Measurements from ENCODE around the gene NDST1. TPM values are rescaled to one million over a fixed set of nuclear protein-coding genes. Genes with fewer than 3 reads are reported as not detected.

The NDST1 gene
- total RNA-seq, 1 donor from 2014 or later = 19.3 TPM

DNA sequence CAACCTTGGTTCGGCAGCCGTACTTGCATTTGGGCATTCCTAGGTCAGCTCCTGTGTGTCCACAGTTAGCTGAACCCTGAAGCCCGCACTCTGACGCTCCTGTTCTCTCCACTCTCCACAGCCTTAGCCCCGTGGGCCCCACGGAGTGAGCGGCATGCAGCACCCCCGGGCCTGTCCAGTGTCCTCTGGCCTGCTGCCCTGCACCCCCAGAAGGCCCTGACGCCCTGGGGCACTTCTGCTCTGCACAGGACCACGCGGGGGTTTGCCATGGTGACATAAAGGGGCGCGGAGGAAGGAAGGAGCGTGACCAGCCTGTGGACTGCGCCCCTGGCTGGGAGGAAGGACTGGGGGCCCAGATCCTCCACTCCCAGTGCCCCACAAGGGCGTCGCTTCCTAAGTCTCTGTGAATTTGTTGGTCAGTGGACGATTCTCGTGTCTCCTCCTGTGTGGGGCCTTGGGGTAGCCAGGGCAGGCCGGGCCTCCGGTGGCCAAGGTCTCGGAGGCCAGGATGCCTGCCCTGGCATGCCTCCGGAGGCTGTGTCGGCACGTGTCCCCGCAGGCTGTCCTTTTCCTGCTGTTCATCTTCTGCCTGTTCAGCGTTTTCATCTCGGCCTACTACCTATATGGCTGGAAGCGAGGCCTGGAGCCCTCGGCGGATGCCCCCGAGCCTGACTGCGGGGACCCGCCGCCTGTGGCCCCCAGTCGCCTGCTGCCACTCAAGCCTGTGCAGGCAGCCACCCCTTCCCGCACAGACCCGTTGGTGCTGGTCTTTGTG, 13.0 kb downstream of the NDST1 start:
- peaks cover 61 to 71% (median 69%) of the 10 kb centered on the region in 3 donors for H3K4me1 ChIP-seq (ENCODE audit: control insufficient read depth in 3 of 3, insufficient read depth in 3 of 3, low read length in 3 of 3)
- no peak overlapping the region for H3K27ac ChIP-seq (ENCODE audit: low read depth, low read length)
- H3K36me3 ChIP-seq (ENCODE audit: control insufficient read depth in 3 of 3, insufficient read depth in 3 of 3, low read length in 3 of 3) = peaks cover 6 to 16% (median 12%) of the 10 kb centered on the region in 3 donors
- no peak overlapping the region for H3K9ac ChIP-seq (ENCODE audit: low read depth in 1 of 3, low read length in 3 of 3)
- no peaks in the 10 kb centered on the region for H3K9me3 ChIP-seq (ENCODE audit: control insufficient read depth in 3 of 3, low read length in 3 of 3)
- no peaks in the 10 kb centered on the region for H3K27me3 ChIP-seq (ENCODE audit: control insufficient read depth in 3 of 3, insufficient read depth in 3 of 3, low read length in 3 of 3)
- no peak overlapping the region for H3K4me3 ChIP-seq (ENCODE audit: low read length in 3 of 3)

DNA sequence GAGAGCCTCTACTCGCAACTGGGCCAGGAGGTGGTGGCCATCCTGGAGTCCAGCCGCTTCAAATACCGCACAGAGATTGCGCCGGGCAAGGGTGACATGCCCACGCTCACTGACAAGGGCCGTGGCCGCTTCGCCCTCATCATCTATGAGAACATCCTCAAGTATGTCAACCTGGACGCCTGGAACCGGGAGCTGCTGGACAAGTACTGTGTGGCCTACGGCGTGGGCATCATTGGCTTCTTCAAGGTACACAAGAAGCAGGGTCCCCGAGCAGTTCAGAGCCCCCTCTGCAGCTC, 13.5 kb downstream of the NDST1 start:
- peaks cover 6 to 16% (median 12%) of the 10 kb centered on the region in 3 donors for H3K36me3 ChIP-seq (ENCODE audit: control insufficient read depth in 3 of 3, insufficient read depth in 3 of 3, low read length in 3 of 3)
- no peak overlapping the region for H3K4me3 ChIP-seq (ENCODE audit: low read length in 3 of 3)
- no peaks in the 10 kb centered on the region for H3K9me3 ChIP-seq (ENCODE audit: control insufficient read depth in 3 of 3, low read length in 3 of 3)
- H3K4me1 ChIP-seq (ENCODE audit: control insufficient read depth in 3 of 3, insufficient read depth in 3 of 3, low read length in 3 of 3) = peaks cover 61 to 72% (median 69%) of the 10 kb centered on the region in 3 donors
- H3K27me3 ChIP-seq (ENCODE audit: control insufficient read depth in 3 of 3, insufficient read depth in 3 of 3, low read length in 3 of 3) = no peaks in the 10 kb centered on the region
- H3K27ac ChIP-seq (ENCODE audit: low read depth, low read length) = no peak overlapping the region
- H3K9ac ChIP-seq (ENCODE audit: low read depth in 1 of 3, low read length in 3 of 3) = no peak overlapping the region

DNA sequence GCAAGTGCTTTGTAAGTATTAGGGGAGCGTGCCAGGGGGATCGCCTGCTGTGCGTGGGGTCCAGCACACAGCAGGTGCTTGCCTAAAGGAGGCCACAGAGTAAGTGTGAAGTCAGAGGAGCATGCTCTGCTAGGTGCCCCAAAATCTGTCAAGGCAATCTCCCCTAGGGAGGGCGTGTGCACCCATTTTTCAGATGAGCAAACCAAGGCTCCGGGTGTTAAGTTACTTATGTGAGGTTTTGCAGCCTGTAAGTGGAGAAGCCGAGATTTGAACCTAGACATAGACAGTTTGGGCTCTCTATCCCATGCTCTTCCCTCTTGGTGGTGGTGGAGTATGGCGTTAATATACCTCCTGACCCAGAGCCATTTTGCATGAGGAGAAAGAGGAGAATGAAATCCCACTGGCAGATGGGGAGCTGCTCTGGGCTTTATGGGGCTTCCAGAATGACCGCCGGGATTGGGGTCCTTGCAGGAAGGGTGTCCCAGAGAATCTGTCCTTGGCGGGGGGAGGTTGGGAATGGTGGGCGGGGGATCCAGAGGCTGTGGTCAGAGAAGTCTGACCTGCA, 14.1 kb downstream of the NDST1 start:
- H3K36me3 ChIP-seq (ENCODE audit: control insufficient read depth in 3 of 3, insufficient read depth in 3 of 3, low read length in 3 of 3) = peaks cover 6 to 16% (median 12%) of the 10 kb centered on the region in 3 donors

DNA sequence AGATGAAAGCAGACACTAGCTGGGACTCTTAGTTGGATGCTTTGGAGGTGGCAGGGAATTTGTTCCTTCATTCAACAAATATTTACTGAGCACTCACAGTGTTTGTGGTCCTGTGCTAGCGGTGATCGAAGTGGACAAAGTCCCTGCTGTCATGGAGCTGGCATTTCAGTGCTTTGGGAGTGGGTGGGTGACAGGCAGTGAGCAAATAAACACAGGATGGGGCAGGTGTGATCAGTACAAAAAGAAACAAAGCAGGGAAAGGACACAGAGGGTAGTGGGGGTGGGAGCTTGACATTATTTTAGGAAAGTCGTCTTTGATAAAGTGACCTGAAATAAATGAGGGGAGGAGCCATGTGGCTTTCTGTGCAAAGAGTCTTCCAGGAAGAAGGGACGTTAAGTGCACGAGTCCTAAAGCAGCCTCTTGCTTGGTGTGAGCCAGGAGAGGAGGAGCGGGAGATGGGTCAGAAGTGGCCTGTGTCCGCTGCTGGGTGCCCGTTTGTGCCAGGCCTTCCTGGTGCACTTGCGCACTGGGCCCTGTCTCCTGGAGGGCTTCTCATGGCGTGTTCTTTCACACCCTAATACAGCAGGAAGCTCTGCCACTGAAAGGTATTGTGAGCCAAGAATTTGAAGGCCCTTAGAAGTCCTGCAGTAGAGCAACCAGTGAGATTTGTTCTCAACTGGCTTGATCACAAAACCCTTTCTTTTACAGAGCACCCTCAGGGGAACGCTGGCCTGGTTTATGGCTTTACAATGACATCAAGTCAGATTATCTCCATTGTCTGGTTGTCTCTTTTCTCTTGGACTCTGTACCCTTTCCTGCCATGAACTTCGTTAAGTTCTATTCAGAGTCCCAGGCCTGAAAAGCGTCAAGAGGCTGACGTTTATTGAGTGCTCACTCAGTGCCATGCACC, 14.8 kb downstream of the NDST1 start:
- Histone ChIP-seq H3K4me1 (ENCODE audit: control insufficient read depth in 3 of 3, insufficient read depth in 3 of 3, low read length in 3 of 3) (peaks cover 68 to 76% (median 71%) of the 10 kb centered on the region in 3 donors), H3K27ac (ENCODE audit: low read depth, low read length) (no peak overlapping the region), H3K9me3 (ENCODE audit: control insufficient read depth in 3 of 3, low read length in 3 of 3) (no peaks in the 10 kb centered on the region), H3K4me3 (ENCODE audit: low read length in 3 of 3) (no peak overlapping the region), H3K27me3 (ENCODE audit: control insufficient read depth in 3 of 3, insufficient read depth in 3 of 3, low read length in 3 of 3) (no peaks in the 10 kb centered on the region), H3K36me3 (ENCODE audit: control insufficient read depth in 3 of 3, insufficient read depth in 3 of 3, low read length in 3 of 3) (peaks cover 8 to 19% (median 16%) of the 10 kb centered on the region in 3 donors), H3K9ac (ENCODE audit: low read depth in 1 of 3, low read length in 3 of 3) (peak overlapping the region in 1 of 3 donors; percentile 63)

More for the DNA sequence above, 14.1 kb downstream of the NDST1 start:
- H3K4me3 ChIP-seq (ENCODE audit: low read length in 3 of 3) = no peak overlapping the region
- H3K9me3 ChIP-seq (ENCODE audit: control insufficient read depth in 3 of 3, low read length in 3 of 3) = no peaks in the 10 kb centered on the region
- H3K9ac ChIP-seq (ENCODE audit: low read depth in 1 of 3, low read length in 3 of 3) = no peak overlapping the region
- H3K4me1 ChIP-seq (ENCODE audit: control insufficient read depth in 3 of 3, insufficient read depth in 3 of 3, low read length in 3 of 3) = peaks cover 65 to 76% (median 71%) of the 10 kb centered on the region in 3 donors
- H3K27ac ChIP-seq (ENCODE audit: low read depth, low read length) = no peak overlapping the region
- H3K27me3 ChIP-seq (ENCODE audit: control insufficient read depth in 3 of 3, insufficient read depth in 3 of 3, low read length in 3 of 3) = no peaks in the 10 kb centered on the region

DNA sequence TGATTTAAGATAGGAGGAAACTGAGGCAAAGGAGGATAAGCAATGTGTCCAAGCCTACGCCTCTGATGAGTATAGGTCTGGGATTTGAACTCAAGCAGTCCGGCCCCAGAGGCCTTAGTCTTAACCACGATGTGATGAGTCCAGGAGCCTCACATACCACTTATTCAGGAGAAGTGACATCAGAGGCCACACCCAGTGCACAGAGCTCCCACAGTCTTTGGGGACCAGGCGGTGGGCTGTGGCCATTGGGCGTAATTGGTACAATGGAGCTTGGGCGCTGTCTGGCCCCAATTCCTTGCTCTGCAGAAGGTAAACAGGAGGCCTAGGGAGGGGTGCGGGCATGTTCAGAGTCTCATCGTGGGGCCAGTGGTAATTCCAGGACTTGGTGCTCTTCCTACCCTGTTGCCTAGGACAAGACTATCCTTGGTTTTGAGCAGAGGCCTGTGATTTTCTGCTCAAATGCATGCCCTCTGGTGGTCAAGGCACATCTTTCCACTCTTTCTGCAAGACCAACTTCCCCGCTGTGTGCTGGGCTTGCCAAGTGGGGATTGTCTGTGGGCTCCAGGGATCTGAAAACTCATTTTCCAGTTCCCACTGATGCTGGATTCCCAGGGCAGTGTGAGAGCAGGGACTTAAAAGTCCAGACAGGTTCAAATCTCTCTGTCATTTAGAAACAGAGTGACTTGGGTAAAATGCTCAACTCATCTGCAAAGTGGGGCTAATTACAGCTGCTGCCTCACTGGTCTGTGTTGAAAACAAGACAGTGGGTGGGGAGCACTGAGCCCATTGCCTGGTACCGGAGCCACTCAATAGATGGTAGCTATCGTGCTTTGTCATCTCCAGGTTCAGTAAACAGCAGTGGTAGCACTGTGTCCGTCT, 15.8 kb downstream of the NDST1 start:
- peak overlapping the region in 1 of 3 donors; percentile 45 for H3K9ac ChIP-seq (ENCODE audit: low read depth in 1 of 3, low read length in 3 of 3)

DNA sequence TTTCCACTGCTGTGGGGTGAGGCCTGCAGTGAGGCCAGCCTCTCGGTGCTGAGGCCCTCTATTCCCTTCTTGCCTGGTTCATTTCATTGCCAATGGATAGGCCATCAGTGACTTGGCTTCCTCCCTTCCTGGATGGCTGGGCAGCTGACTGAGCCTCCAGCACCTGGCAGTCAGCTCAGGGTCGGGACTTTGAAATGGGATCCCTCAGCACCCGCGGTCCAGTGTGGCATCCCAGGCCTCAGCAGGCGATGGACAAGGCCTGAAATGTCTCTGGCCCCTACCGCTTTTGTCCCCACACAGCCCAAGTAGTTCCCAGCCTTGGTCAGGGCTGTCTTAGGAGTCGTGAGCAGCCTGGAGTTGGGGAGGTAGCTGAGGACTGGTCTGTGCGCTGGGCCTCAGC, 17.2 kb downstream of the NDST1 start:
- Histone ChIP-seq H3K4me1 (ENCODE audit: control insufficient read depth in 3 of 3, insufficient read depth in 3 of 3, low read length in 3 of 3) (peaks cover 63 to 77% (median 74%) of the 10 kb centered on the region in 3 donors), H3K4me3 (ENCODE audit: low read length in 3 of 3) (peak overlapping the region in 2 of 3 donors; percentile 29 to 41), H3K9me3 (ENCODE audit: control insufficient read depth in 3 of 3, low read length in 3 of 3) (no peaks in the 10 kb centered on the region), H3K27ac (ENCODE audit: low read depth, low read length) (peak overlapping the region; percentile 52), H3K36me3 (ENCODE audit: control insufficient read depth in 3 of 3, insufficient read depth in 3 of 3, low read length in 3 of 3) (peaks cover 13 to 27% (median 18%) of the 10 kb centered on the region in 3 donors), H3K27me3 (ENCODE audit: control insufficient read depth in 3 of 3, insufficient read depth in 3 of 3, low read length in 3 of 3) (no peaks in the 10 kb centered on the region), H3K9ac (ENCODE audit: low read depth in 1 of 3, low read length in 3 of 3) (peak overlapping the region; percentile 30 to 63 (median 33))

More for the DNA sequence above, 15.8 kb downstream of the NDST1 start:
- Histone ChIP-seq H3K4me3 (ENCODE audit: low read length in 3 of 3) (peak overlapping the region in 1 of 3 donors; percentile 22), H3K27me3 (ENCODE audit: control insufficient read depth in 3 of 3, insufficient read depth in 3 of 3, low read length in 3 of 3) (no peaks in the 10 kb centered on the region), H3K4me1 (ENCODE audit: control insufficient read depth in 3 of 3, insufficient read depth in 3 of 3, low read length in 3 of 3) (peaks cover 64 to 76% (median 70%) of the 10 kb centered on the region in 3 donors), H3K27ac (ENCODE audit: low read depth, low read length) (peak overlapping the region; percentile 1), H3K36me3 (ENCODE audit: control insufficient read depth in 3 of 3, insufficient read depth in 3 of 3, low read length in 3 of 3) (peaks cover 13 to 23% (median 21%) of the 10 kb centered on the region in 3 donors), H3K9me3 (ENCODE audit: control insufficient read depth in 3 of 3, low read length in 3 of 3) (no peaks in the 10 kb centered on the region)

DNA sequence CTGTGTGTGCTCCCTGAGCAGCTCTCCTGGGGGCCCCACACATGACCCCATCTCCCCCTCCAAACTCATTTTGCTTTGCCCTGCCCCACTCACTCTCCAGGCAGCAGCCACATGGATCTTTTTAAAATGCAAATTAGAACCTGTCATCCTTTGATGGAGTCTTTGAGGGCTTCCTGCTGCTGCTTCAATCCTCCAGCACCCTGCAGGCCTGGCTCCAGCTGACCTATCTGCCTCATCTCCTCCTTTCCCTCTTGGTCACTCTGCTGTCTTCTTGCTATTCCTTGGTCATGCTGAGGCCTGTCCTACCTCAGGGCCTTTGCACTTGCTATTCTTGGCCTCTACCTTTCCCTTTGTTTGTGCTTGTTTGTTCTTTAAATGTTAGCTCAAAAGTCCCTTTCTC, 17.9 kb downstream of the NDST1 start:
- peak overlapping the region; percentile 52 for H3K27ac ChIP-seq (ENCODE audit: low read depth, low read length)
- peaks cover 13 to 28% (median 18%) of the 10 kb centered on the region in 3 donors for H3K36me3 ChIP-seq (ENCODE audit: control insufficient read depth in 3 of 3, insufficient read depth in 3 of 3, low read length in 3 of 3)
- H3K4me3 ChIP-seq (ENCODE audit: low read length in 3 of 3) = no peak overlapping the region
- no peaks in the 10 kb centered on the region for H3K9me3 ChIP-seq (ENCODE audit: control insufficient read depth in 3 of 3, low read length in 3 of 3)
- peak overlapping the region in 2 of 3 donors; percentile 63 to 73 for H3K9ac ChIP-seq (ENCODE audit: low read depth in 1 of 3, low read length in 3 of 3)
- peaks cover 63 to 74% (median 72%) of the 10 kb centered on the region in 3 donors for H3K4me1 ChIP-seq (ENCODE audit: control insufficient read depth in 3 of 3, insufficient read depth in 3 of 3, low read length in 3 of 3)
- H3K27me3 ChIP-seq (ENCODE audit: control insufficient read depth in 3 of 3, insufficient read depth in 3 of 3, low read length in 3 of 3) = no peaks in the 10 kb centered on the region

DNA sequence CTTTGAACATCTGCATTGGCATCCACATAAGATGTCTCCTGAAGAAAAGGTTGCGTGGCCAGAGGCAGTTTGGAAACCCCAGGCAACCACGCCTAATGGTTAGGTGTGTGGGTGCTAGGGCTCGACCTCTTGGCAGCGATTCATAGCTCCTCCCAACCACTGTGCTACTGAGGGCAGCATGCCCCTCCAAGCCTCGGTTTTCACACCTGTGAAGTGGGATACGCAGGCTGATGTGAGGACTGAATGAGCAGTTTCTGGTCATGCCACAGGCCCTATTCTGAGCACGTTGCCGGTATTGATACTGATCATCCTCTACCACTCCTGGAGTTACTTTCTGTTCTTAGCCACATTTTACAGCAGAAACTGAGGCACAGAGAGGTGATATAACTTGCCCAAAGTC, 19.1 kb downstream of the NDST1 start:
- peaks cover 61 to 70% (median 69%) of the 10 kb centered on the region in 3 donors for H3K4me1 ChIP-seq (ENCODE audit: control insufficient read depth in 3 of 3, insufficient read depth in 3 of 3, low read length in 3 of 3)
- H3K36me3 ChIP-seq (ENCODE audit: control insufficient read depth in 3 of 3, insufficient read depth in 3 of 3, low read length in 3 of 3) = peaks cover 9 to 23% (median 15%) of the 10 kb centered on the region in 3 donors
- H3K9me3 ChIP-seq (ENCODE audit: control insufficient read depth in 3 of 3, low read length in 3 of 3) = no peaks in the 10 kb centered on the region
- peak overlapping the region in 1 of 3 donors; percentile 63 for H3K9ac ChIP-seq (ENCODE audit: low read depth in 1 of 3, low read length in 3 of 3)
- H3K27me3 ChIP-seq (ENCODE audit: control insufficient read depth in 3 of 3, insufficient read depth in 3 of 3, low read length in 3 of 3) = no peaks in the 10 kb centered on the region
- H3K27ac ChIP-seq (ENCODE audit: low read depth, low read length) = peak overlapping the region; percentile 52
- H3K4me3 ChIP-seq (ENCODE audit: low read length in 3 of 3) = no peak overlapping the region

DNA sequence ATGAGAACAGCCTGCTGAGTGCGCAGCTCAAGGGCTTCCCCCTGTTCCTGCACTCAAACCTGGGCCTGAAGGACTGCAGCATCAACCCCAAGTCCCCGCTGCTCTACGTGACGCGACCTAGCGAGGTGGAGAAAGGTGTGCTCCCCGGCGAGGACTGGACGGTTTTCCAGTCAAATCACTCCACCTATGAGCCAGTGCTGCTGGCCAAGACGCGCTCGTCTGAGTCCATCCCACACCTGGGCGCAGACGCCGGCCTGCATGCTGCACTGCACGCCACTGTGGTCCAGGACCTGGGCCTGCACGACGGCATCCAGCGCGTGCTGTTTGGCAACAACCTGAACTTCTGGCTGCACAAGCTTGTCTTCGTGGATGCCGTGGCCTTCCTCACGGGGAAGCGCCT, 19.9 kb downstream of the NDST1 start:
- Histone ChIP-seq H3K27me3 (ENCODE audit: control insufficient read depth in 3 of 3, insufficient read depth in 3 of 3, low read length in 3 of 3) (no peaks in the 10 kb centered on the region), H3K4me3 (ENCODE audit: low read length in 3 of 3) (no peak overlapping the region), H3K27ac (ENCODE audit: low read depth, low read length) (no peak overlapping the region), H3K36me3 (ENCODE audit: control insufficient read depth in 3 of 3, insufficient read depth in 3 of 3, low read length in 3 of 3) (peaks cover 14 to 28% (median 19%) of the 10 kb centered on the region in 3 donors), H3K9me3 (ENCODE audit: control insufficient read depth in 3 of 3, low read length in 3 of 3) (no peaks in the 10 kb centered on the region), H3K4me1 (ENCODE audit: control insufficient read depth in 3 of 3, insufficient read depth in 3 of 3, low read length in 3 of 3) (peaks cover 54 to 64% (median 61%) of the 10 kb centered on the region in 3 donors), H3K9ac (ENCODE audit: low read depth in 1 of 3, low read length in 3 of 3) (peak overlapping the region in 1 of 3 donors; percentile 1)
